WTC11 (cell line): ENCODE measurements around the gene VN1R4. TPM values are rescaled to one million over a fixed set of nuclear protein-coding genes. Genes with fewer than 3 reads are reported as not detected.

Experiments
- ATAC-seq: fragments of 200-7000 bp; cut with Tn5 transposase; 2 replicates; pipeline ENCODE4 v1.10.0; 2021; ENCODE audit warnings: mild to moderate bottlenecking, moderate library complexity
- CTCF ChIA-PET: fragments of 300-600 bp; sonication (Branson Sonifier 250); formaldehyde crosslinking; loops from one replicate; lab custom pipeline; 2021; ENCODE audit warnings: antibody characterized with exemption; lab: Charles Lee
- POLR2A ChIA-PET: fragments of 350-600 bp; sonication (Branson Sonifier 250); formaldehyde crosslinking; loops from one replicate; lab custom pipeline; 2021; ENCODE audit warnings: antibody characterized with exemption; lab: Charles Lee
- DNase-seq: peaks from one replicate; pipeline ENCODE4 v3.0.0; 2021; ENCODE audit warnings: low spot score
- H3K27ac Mint-ChIP-seq: 2 replicates; pipeline ENCODE4 v1.8.0; 2021; ENCODE audit warnings: mixed read lengths
- H3K27me3 Mint-ChIP-seq: 2 replicates; pipeline ENCODE4 v1.8.0; 2021; ENCODE audit warnings: low read depth, mild to moderate bottlenecking, moderate library complexity, mixed read lengths
- H3K36me3 Mint-ChIP-seq: 2 replicates; pipeline ENCODE4 v1.8.0; 2021; ENCODE audit warnings: mixed read lengths
- H3K4me1 Mint-ChIP-seq: 2 replicates; pipeline ENCODE4 v1.8.0; 2022; ENCODE audit warnings: mixed read lengths
- H3K4me3 Mint-ChIP-seq: 2 replicates; pipeline ENCODE4 v1.8.0; 2021; ENCODE audit warnings: mild to moderate bottlenecking, moderate library complexity, mixed read lengths
- H3K9me3 Mint-ChIP-seq: 2 replicates; pipeline ENCODE4 v1.8.0; 2021; ENCODE audit warnings: mixed read lengths
- ATF3 ChIP-seq: sonication (generic); formaldehyde crosslinking; conservative IDR thresholded peaks from 2 replicates; pipeline ENCODE4 v1.8.1; 2022; ENCODE audit warnings: mild to moderate bottlenecking, missing genetic modification reagents
- CREB1 ChIP-seq: sonication (generic); formaldehyde crosslinking; IDR thresholded peaks from 2 replicates; pipeline ENCODE4 v1.8.0; 2023; ENCODE audit warnings: mild to moderate bottlenecking, missing genetic modification reagents
- CREM ChIP-seq: sonication (generic); formaldehyde crosslinking; IDR thresholded peaks from 2 replicates; pipeline ENCODE4 v1.8.1; 2022; ENCODE audit warnings: mild to moderate bottlenecking, missing genetic modification reagents, moderate library complexity
- E2F4 ChIP-seq: sonication (generic); formaldehyde crosslinking; IDR thresholded peaks from 2 replicates; pipeline ENCODE4 v1.8.1; 2022; ENCODE audit warnings: low read depth, mild to moderate bottlenecking, moderate library complexity, missing genetic modification reagents, borderline replicate concordance
- ELF4 ChIP-seq: sonication (generic); formaldehyde crosslinking; IDR thresholded peaks from 2 replicates; pipeline ENCODE4 v1.8.1; 2022; ENCODE audit warnings: low read depth, mild to moderate bottlenecking, moderate library complexity, missing genetic modification reagents
- EMX1 ChIP-seq: fragments of 250-450 bp; sonication (Bioruptor Pico); IDR thresholded peaks from 2 replicates; pipeline ENCODE4 v1.8.0; 2021; ENCODE audit warnings: mild to moderate bottlenecking
- FOXJ3 ChIP-seq: sonication (generic); formaldehyde crosslinking; IDR thresholded peaks from 2 replicates; pipeline ENCODE4 v1.9.0; 2021; ENCODE audit warnings: missing genetic modification reagents, mild to moderate bottlenecking, borderline replicate concordance
- KAT7 ChIP-seq: sonication (generic); formaldehyde crosslinking; IDR thresholded peaks from 2 replicates; pipeline ENCODE4 v1.8.1; 2023; ENCODE audit warnings: missing genetic modification reagents, mild to moderate bottlenecking, borderline replicate concordance
- NFYB ChIP-seq: sonication (generic); formaldehyde crosslinking; conservative IDR thresholded peaks from 2 replicates; pipeline ENCODE4 v1.8.0; 2022; ENCODE audit warnings: low read depth, missing genetic modification reagents
- NR2C2 ChIP-seq: sonication (generic); formaldehyde crosslinking; IDR thresholded peaks from 2 replicates; pipeline ENCODE4 v1.8.0; 2022; ENCODE audit warnings: mild to moderate bottlenecking, missing genetic modification reagents
- SP1 ChIP-seq: sonication (generic); formaldehyde crosslinking; conservative IDR thresholded peaks from 2 replicates; pipeline ENCODE4 v1.8.1; 2022; ENCODE audit warnings: missing genetic modification reagents
- USF1 ChIP-seq: sonication (generic); formaldehyde crosslinking; IDR thresholded peaks from 2 replicates; pipeline ENCODE4 v1.8.0; 2022; ENCODE audit warnings: mild to moderate bottlenecking, missing genetic modification reagents
- ZNF263 ChIP-seq: sonication (generic); formaldehyde crosslinking; IDR thresholded peaks from 2 replicates; pipeline ENCODE4 v1.8.1; 2022; ENCODE audit warnings: low read depth, mild to moderate bottlenecking, moderate library complexity, missing genetic modification reagents
- ZNF425 ChIP-seq: fragments of 250-450 bp; sonication (Bioruptor Pico); conservative IDR thresholded peaks from 2 replicates; pipeline ENCODE4 v1.9.0; 2021; ENCODE audit warnings: mild to moderate bottlenecking
- total RNA-seq: library from RNA; stranded (reverse); gene quantifications from 3 replicates; pipeline ENCODE4 v1.2.3, GENCODE V29; 2021
- TF ChIP-seq, protein P1 (sequence below): sonication (generic); formaldehyde crosslinking; IDR thresholded peaks from 2 replicates; pipeline ENCODE4 v1.8.1; 2022; ENCODE audit warnings: missing genetic modification reagents, borderline replicate concordance
- TF ChIP-seq, protein P2 (sequence below): fragments of 250-450 bp; sonication (Bioruptor Pico); IDR thresholded peaks from 2 replicates; pipeline ENCODE4 v2.1.2; 2022; ENCODE audit warnings: mild to moderate bottlenecking, moderate library complexity
- TF ChIP-seq, protein P3 (sequence below): fragments of 200-600 bp; IDR thresholded peaks from 2 replicates; pipeline ENCODE4 v1.8.0; 2022; ENCODE audit warnings: antibody characterized with exemption

The VN1R4 gene
- total RNA-seq, 1 experiment from 2014 or later: not detected

DNA sequence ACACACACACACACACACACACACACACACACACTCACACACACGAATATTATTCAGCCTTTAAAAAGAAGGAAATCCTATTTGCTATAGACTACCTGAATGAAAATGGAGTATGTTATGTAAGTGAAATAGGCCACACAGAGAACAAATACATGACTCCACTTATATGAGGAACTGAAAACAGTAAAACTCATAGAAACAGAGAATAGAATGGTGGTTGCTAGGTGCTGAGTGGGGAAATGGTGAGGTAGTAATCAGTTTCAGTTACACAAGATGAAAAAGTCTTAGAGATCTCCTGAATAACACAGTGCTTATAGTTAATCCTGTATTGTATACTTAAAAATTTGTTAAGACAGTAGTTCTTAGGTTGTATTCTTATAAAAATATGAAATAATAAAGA, 21.0 kb downstream of the VN1R4 start:
- ATAC-seq (no peak), DNase-seq (no peak)
- peaks cover 96% of the 10 kb centered on the region for H3K36me3 Mint-ChIP-seq
- TF ChIP-seq ATF3: no peak
- no peak for TF ChIP-seq ZNF263
- TF ChIP-seq, protein P1, sequence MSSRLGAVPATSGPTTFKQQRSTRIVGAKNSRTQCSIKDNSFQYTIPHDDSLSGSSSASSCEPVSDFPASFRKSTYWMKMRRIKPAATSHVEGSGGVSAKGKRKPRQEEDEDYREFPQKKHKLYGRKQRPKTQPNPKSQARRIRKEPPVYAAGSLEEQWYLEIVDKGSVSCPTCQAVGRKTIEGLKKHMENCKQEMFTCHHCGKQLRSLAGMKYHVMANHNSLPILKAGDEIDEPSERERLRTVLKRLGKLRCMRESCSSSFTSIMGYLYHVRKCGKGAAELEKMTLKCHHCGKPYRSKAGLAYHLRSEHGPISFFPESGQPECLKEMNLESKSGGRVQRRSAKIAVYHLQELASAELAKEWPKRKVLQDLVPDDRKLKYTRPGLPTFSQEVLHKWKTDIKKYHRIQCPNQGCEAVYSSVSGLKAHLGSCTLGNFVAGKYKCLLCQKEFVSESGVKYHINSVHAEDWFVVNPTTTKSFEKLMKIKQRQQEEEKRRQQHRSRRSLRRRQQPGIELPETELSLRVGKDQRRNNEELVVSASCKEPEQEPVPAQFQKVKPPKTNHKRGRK (CRISPR knock-in tag): no peak
- TF ChIP-seq USF1 (CRISPR knock-in tag): no peak
- TF ChIP-seq FOXJ3: no peak
- TF ChIP-seq, protein P2, sequence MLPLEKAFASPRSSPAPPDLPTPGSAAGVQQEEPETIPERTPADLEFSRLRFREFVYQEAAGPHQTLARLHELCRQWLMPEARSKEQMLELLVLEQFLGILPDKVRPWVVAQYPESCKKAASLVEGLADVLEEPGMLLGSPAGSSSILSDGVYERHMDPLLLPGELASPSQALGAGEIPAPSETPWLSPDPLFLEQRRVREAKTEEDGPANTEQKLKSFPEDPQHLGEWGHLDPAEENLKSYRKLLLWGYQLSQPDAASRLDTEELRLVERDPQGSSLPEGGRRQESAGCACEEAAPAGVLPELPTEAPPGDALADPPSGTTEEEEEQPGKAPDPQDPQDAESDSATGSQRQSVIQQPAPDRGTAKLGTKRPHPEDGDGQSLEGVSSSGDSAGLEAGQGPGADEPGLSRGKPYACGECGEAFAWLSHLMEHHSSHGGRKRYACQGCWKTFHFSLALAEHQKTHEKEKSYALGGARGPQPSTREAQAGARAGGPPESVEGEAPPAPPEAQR (CRISPR knock-in tag): no peak
- TF ChIP-seq SP1 (CRISPR knock-in tag): no peak
- TF ChIP-seq EMX1 (CRISPR knock-in tag): no peak
- no peak for TF ChIP-seq ZNF425 (CRISPR knock-in tag)
- TF ChIP-seq ELF4: no peak
- TF ChIP-seq NFYB (CRISPR knock-in tag): no peak
- no peak for TF ChIP-seq CREM (CRISPR knock-in tag)
- no peak for TF ChIP-seq E2F4 (CRISPR knock-in tag)
- no peak for TF ChIP-seq CREB1 (CRISPR knock-in tag)
- TF ChIP-seq, protein P3, sequence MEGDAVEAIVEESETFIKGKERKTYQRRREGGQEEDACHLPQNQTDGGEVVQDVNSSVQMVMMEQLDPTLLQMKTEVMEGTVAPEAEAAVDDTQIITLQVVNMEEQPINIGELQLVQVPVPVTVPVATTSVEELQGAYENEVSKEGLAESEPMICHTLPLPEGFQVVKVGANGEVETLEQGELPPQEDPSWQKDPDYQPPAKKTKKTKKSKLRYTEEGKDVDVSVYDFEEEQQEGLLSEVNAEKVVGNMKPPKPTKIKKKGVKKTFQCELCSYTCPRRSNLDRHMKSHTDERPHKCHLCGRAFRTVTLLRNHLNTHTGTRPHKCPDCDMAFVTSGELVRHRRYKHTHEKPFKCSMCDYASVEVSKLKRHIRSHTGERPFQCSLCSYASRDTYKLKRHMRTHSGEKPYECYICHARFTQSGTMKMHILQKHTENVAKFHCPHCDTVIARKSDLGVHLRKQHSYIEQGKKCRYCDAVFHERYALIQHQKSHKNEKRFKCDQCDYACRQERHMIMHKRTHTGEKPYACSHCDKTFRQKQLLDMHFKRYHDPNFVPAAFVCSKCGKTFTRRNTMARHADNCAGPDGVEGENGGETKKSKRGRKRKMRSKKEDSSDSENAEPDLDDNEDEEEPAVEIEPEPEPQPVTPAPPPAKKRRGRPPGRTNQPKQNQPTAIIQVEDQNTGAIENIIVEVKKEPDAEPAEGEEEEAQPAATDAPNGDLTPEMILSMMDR: no peak
- no peak for TF ChIP-seq NR2C2 (CRISPR knock-in tag)
- H3K4me1 Mint-ChIP-seq: no peaks in the 10 kb centered on the region
- CTCF ChIA-PET: no interaction called here
- POLR2A ChIA-PET: no interaction called here
- H3K27me3 Mint-ChIP-seq: no peaks in the 10 kb centered on the region
- H3K9me3 Mint-ChIP-seq: peaks cover 78% of the 10 kb centered on the region
- no peak overlapping the region for H3K4me3 Mint-ChIP-seq
- H3K27ac Mint-ChIP-seq: no peak overlapping the region

DNA sequence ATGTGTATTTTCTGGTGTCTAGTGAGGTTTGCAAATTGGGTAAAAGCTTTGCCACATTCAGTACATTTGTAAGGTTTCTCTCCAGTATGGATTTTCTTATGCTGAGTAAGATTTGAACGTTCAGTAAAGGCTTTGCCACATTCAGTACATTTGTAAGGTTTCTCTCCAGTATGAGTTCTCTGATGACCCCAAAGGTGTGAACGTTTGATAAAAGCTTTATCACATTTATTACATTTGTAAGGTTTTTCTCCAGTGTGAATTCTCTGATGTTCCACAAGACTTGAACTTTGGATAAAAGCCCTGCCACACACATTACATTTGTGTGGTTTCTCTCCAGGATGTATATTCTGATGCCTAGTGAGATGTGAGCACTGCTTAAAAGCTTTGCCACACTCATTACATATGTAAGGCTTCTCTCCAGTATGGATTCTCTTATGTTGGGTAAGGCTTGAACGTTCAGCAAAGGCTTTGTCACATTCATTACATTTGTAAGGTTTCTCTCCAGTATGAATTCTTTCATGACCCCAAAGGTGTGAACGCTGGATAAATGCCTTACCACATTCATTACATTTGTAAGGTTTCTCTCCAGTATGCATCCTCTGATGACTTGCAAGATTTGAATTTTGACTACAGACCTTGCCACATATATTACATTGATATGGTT, 30.3 kb downstream of the VN1R4 start:
- H3K27ac Mint-ChIP-seq: no peak overlapping the region
- POLR2A ChIA-PET: no interaction called here
- peaks cover 90% of the 10 kb centered on the region for H3K9me3 Mint-ChIP-seq
- CTCF ChIA-PET: no interaction called here
- no peaks in the 10 kb centered on the region for H3K4me1 Mint-ChIP-seq
- no peak overlapping the region for H3K4me3 Mint-ChIP-seq
- H3K36me3 Mint-ChIP-seq: peaks cover 91% of the 10 kb centered on the region
- H3K27me3 Mint-ChIP-seq: no peaks in the 10 kb centered on the region; the same call in 1 of the 2 replicates
- DNase-seq: no peak
- ATAC-seq: no peak
- TF ChIP-seq, protein P3: no peak
- TF ChIP-seq, protein P1 (CRISPR knock-in tag): no peak
- TF ChIP-seq KAT7 (CRISPR knock-in tag): no peak
